Peyer's patch (tissue), 4 donors: ENCODE data around the gene CALML3.

ENCODE experiments used
- POLR2A ChIP-seq, 2 donors: fragments of 450-650 bp; IDR thresholded peaks; one replicate each; pipeline ENCODE4 v1.5.1; 2017; ENCODE audit warnings: antibody characterized with exemption in 2 of 2, mild to moderate bottlenecking in 2 of 2, moderate library complexity in 2 of 2
- TF ChIP-seq, protein P1 (sequence below), 6 experiments: fragments of 450-650 bp in 4 of 6; fragments of 200-600 bp in 2 of 6; sonication (generic) in 1 of 6; IDR thresholded peaks; one replicate each; pipeline ENCODE4 v1.5.1; 2017 to 2019; ENCODE audit warnings: antibody characterized with exemption in 6 of 6, mild to moderate bottlenecking in 3 of 6, moderate library complexity in 1 of 6

DNA sequence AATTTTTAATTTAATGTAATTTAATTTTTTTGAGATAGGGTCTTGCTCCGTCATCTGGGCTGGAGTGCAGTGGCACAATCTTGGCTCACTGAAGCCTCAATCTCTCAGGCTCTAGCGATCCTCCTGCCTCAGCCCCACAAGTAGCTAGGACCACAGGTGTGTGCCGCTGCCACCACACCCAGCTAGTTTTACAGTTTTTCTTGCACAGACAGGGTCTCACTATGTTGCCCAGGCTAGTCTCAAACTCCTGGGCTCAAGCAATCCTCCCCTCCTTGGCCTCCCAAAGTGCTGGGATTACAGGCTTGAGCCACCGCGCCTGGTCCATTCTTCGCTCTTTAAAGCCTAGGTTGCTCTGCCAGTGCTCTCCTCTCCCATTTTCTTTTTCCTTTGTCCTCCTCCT is 12.9 kb downstream of the CALML3 start:
- TF ChIP-seq, protein P1, sequence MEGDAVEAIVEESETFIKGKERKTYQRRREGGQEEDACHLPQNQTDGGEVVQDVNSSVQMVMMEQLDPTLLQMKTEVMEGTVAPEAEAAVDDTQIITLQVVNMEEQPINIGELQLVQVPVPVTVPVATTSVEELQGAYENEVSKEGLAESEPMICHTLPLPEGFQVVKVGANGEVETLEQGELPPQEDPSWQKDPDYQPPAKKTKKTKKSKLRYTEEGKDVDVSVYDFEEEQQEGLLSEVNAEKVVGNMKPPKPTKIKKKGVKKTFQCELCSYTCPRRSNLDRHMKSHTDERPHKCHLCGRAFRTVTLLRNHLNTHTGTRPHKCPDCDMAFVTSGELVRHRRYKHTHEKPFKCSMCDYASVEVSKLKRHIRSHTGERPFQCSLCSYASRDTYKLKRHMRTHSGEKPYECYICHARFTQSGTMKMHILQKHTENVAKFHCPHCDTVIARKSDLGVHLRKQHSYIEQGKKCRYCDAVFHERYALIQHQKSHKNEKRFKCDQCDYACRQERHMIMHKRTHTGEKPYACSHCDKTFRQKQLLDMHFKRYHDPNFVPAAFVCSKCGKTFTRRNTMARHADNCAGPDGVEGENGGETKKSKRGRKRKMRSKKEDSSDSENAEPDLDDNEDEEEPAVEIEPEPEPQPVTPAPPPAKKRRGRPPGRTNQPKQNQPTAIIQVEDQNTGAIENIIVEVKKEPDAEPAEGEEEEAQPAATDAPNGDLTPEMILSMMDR (IDR thresholded peaks at IDR 0.05): no peak
- no peak for TF ChIP-seq POLR2A (IDR thresholded peaks at IDR 0.05)
